Measurements from ENCODE around the gene CCT3.
"Not testable (repeated sequence)": the region's sequence is repeated elsewhere in the genome, so short reads cannot be mapped to it uniquely, and the experiment has no call there.

The CCT3 gene

GRCh38 chr1:156338180-156338976 lies at the start of gene CCT3, which contains the start of gene TSACC:
CCT3 (minus strand) TSS chr1:156338292; CDS start chr1:156338184, 108 bp downstream.
TSACC (plus strand) TSS chr1:156338526; CDS start chr1:156339758, 1,232 bp downstream.
- peak; percentile 98 to 100 for DNase-seq

GRCh38 chr1:156387870-156388173 lies 49.7 kb upstream of the CCT3 start:
- DNase-seq = no peak

- DNase-seq = no peak
Observed at GRCh38 chr1:156386949-156387869, 49.1 kb upstream of the CCT3 start.

- DNase-seq = no peak
Observed at GRCh38 chr1:156386134-156386901, 48.2 kb upstream of the CCT3 start.

GRCh38 chr1:156385534-156386031 lies 47.5 kb upstream of the CCT3 start:
- peak; percentile 29 to 82 for DNase-seq

GRCh38 chr1:156384658-156385057 lies 46.6 kb upstream of the CCT3 start:
- DNase-seq = no peak

- no peak for DNase-seq
Observed at GRCh38 chr1:156384007-156384406, 45.9 kb upstream of the CCT3 start.

GRCh38 chr1:156383023-156383422 lies 44.9 kb upstream of the CCT3 start:
- DNase-seq = peak; percentile 21 to 33

- no peak for DNase-seq
Observed at GRCh38 chr1:156382561-156382960, 44.5 kb upstream of the CCT3 start.

- no peak for DNase-seq
Observed at GRCh38 chr1:156379420-156380165, 41.5 kb upstream of the CCT3 start.

- no peak for DNase-seq
Observed at GRCh38 chr1:156378557-156378956, 40.5 kb upstream of the CCT3 start.

- DNase-seq = no peak
Observed at GRCh38 chr1:156376958-156377919, 39.1 kb upstream of the CCT3 start.

GRCh38 chr1:156376146-156376545 lies 38.1 kb upstream of the CCT3 start:
- DNase-seq = no peak

- no peak for DNase-seq
Observed at GRCh38 chr1:156373546-156373945, 35.5 kb upstream of the CCT3 start.

GRCh38 chr1:156372876-156373275 lies 34.8 kb upstream of the CCT3 start:
- DNase-seq = no peak

GRCh38 chr1:156372265-156372586 lies 34.1 kb upstream of the CCT3 start:
- no peak for DNase-seq

- DNase-seq = peak in 1 of 2 donors; percentile 44
Observed at GRCh38 chr1:156371553-156372264, 33.6 kb upstream of the CCT3 start.

- not testable (repeated sequence) for DNase-seq
Observed at GRCh38 chr1:156369685-156370286, 31.7 kb upstream of the CCT3 start.

- no peak for DNase-seq
Observed at GRCh38 chr1:156368889-156369684, 31.0 kb upstream of the CCT3 start, which contains the start of gene RHBG. RHBG (plus strand) TSS chr1:156369211; CDS start chr1:156369250, 39 bp downstream.

Data from bone marrow (tissue), 2 donors.